Colon (tissue), 2 donors: ENCODE measurements around the gene ZNF615.
"Not testable (repeated sequence)": the region's sequence is repeated elsewhere in the genome, so short reads cannot be mapped to it uniquely, and the experiment has no call there.

Experiments used
- FAIRE-seq: peaks from 2 replicates; lab custom pipeline; 2012; peaks lifted over from hg19 to GRCh38; lab: Jason Lieb, UNC
- donor health status: control.
- donor health status: control.

The ZNF615 gene

GRCh38 chr19:52007806-52008557 is at the start of gene ZNF615:
Gene ZNF615, minus strand, starts transcription at chr19:52008211. Its CDS starts 4,500 bp downstream, at chr19:52003711.
- no peak for FAIRE-seq

GRCh38 chr19:52056480-52056879 is 48.5 kb upstream of the ZNF615 start:
- FAIRE-seq: not testable (repeated sequence)

GRCh38 chr19:52051736-52052135 is 43.7 kb upstream of the ZNF615 start:
- not testable (repeated sequence) for FAIRE-seq

GRCh38 chr19:52048555-52049501 is 40.8 kb upstream of the ZNF615 start, which contains the start of gene ZNF432:
Gene ZNF432, minus strand, starts transcription at chr19:52048838. Its CDS starts 1,970 bp downstream, at chr19:52046868.
- FAIRE-seq: no peak

- no peak for FAIRE-seq
These were observed 31.2 kb upstream of the ZNF615 start for GRCh38 chr19:52039169-52039568.

GRCh38 chr19:52034051-52034728 is 26.2 kb upstream of the ZNF615 start:
- no peak for FAIRE-seq

- no peak for FAIRE-seq
These were observed 20.7 kb upstream of the ZNF615 start for GRCh38 chr19:52028780-52029123.

- no peak for FAIRE-seq
These were observed 20.2 kb upstream of the ZNF615 start, which contains the start of gene ZNF614 for GRCh38 chr19:52028027-52028779. Gene ZNF614, minus strand, starts transcription at chr19:52028379. Its CDS starts 2,634 bp downstream, at chr19:52025745.

GRCh38 chr19:52026255-52026990 is 18.4 kb upstream of the ZNF615 start:
- FAIRE-seq: not testable (repeated sequence)

- not testable (repeated sequence) for FAIRE-seq
These were observed 16.5 kb upstream of the ZNF615 start for GRCh38 chr19:52024478-52024877.

GRCh38 chr19:52022193-52022592 is 14.2 kb upstream of the ZNF615 start:
- FAIRE-seq: no peak

GRCh38 chr19:52020506-52020905 is 12.5 kb upstream of the ZNF615 start:
- FAIRE-seq: no peak

- FAIRE-seq: no peak
These were observed 2.7 kb upstream of the ZNF615 start for GRCh38 chr19:52010674-52011073.

GRCh38 chr19:52007451-52007805 is 583 bp downstream of the ZNF615 start:
- FAIRE-seq: no peak

GRCh38 chr19:51994048-51994644 is 13.9 kb downstream of the ZNF615 start:
- no peak for FAIRE-seq

- FAIRE-seq: no peak
These were observed 14.6 kb downstream of the ZNF615 start for GRCh38 chr19:51993422-51993821.

GRCh38 chr19:51986309-51987291 is 21.4 kb downstream of the ZNF615 start, which contains the start of gene ZNF350:
Gene ZNF350, minus strand, starts transcription at chr19:51986840. Its CDS starts 12,480 bp downstream, at chr19:51974360.
- peak; percentile 69 for FAIRE-seq

- no peak for FAIRE-seq
These were observed 24.6 kb downstream of the ZNF615 start for GRCh38 chr19:51983361-51983760.

GRCh38 chr19:51980926-51981325 is 27.1 kb downstream of the ZNF615 start:
- FAIRE-seq: not testable (repeated sequence)
